Sciatic nerve (tissue), 2 donors: ENCODE data around the gene SAMSN1. TPM values are rescaled to one million over a fixed set of nuclear protein-coding genes. Genes with fewer than 3 reads are reported as not detected.

Experiments
- ATAC-seq: fragments of 200-7000 bp; cut with Tn5 transposase; one replicate; pipeline ENCODE4 v1.9.1; 2020; ENCODE audit warnings: mild to moderate bottlenecking, moderate library complexity
- DNase-seq: peaks from one replicate; pipeline ENCODE4 v3.0.0-alpha.2; 2020; ENCODE audit warnings: low spot score
- intact Hi-C: fragments of 100-400 bp; cut with DNase I; formaldehyde crosslinking; loops from one replicate; pipeline ENCODE4 v1.14.2; 2022
- total RNA-seq: library from RNA; stranded (reverse); fragmentation: NEBNext Ultra II Directional; extraction: Animal tissue kit (Norgen Biotek cat#: 25700); gene quantifications from one replicate; pipeline ENCODE4 v1.2.1, GENCODE V29; 2021
- donor health status: DM: no; HTN: no; CAD: no.
- donor health status: DM: no; HTN: no; CAD: no.

The SAMSN1 gene
- 10.8 TPM for total RNA-seq

DNA sequence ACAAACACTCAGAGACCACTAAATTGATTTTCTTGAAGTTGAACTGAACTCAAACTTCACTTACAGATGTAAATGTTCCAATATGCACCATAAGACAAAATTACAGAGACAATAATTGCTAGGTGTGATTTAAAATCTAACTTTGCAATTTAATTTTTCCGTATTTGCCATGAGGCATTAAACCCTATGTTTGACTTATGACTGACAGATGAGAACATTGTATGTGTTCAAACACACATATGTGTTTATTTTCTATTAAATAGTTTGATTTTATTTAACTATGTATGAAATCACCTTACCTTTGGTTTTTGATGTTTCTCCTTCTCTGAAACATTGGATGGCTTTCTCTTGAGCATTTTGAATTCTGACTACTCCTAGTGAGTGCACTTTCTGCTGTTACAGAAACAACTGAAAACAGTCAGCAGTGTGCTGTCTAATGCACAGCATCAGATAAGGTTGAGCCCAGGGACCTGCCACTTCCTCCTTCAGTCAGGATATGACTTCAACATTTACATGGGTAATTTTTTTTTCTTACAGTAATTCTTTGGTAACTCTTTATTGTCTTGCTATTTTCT, at the start of gene SAMSN1:
SAMSN1 (minus strand) TSS at position 410 of the 575 bp plus-strand sequence; CDS start at position 356, 54 bp downstream.
- ATAC-seq (peak; percentile 87), DNase-seq (no peak)
- intact Hi-C loops: no loop called here

DNA sequence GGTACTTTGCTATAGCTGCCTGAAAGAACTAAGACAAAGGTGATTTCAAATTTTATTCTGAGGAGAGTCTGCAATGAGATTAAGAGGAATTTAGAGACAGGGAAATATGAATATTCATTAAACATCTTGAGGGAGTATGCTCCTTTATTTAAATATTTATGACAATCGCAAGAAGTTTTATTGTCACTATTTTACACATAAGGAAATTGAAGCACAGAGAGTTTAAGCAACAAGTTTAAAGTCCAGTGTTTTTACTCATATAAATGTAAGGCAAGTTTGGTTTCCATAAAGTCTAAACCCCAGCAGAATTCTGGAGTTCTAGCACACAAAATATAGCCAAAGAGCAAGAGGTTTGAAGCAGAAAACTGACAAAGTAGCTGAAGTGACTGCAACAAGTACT, 49.3 kb upstream of the SAMSN1 start:
- intact Hi-C loops: no loop called here

DNA sequence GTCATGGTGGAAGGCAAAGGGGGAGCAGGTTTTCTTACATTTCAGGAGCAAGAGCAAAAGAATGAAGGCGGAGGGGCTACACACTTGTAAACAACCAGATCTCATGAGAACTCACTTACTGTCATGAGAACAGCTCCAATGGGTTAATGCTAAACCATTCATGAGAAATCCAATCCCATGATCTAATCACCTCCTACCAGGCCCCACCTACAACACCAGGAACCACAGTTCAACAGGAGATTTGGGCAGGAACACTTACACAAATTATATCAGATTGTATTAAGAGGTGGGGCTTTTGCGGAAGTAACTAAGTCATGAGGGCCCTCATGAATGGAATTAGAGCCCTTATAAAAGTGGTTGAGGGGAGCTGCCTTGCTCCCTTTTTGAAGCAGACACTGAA, 48.9 kb upstream of the SAMSN1 start:
- intact Hi-C loops: no loop called here
- DNase-seq: no peak
- ATAC-seq: no peak

More for the DNA sequence above, 49.3 kb upstream of the SAMSN1 start:
- ATAC-seq: no peak
- DNase-seq: no peak

DNA sequence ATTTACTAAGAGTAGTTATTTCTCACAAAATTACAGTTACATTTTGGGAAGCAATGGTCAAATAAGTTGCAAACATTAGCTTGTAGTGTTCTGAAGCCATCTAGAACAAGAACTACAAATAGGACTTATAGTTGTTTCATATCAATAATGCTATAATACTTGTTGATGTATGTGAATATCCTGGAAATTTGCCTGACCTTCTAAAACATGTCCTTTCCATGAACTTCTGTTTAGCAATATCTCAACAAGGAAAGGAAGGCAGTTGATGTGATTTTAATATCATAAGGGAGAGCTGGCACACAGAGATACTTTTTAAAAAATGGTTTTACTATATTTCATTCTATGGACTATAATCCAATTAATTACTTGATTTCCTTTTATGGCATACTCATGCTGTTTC, 47.1 kb upstream of the SAMSN1 start:
- intact Hi-C loops: no loop called here
- DNase-seq: no peak
- no peak for ATAC-seq

- DNase-seq: no peak
- intact Hi-C loops: no loop called here
Observed at GRCh38 chr21:14592296-14593000, 46.3 kb upstream of the SAMSN1 start.

GRCh38 chr21:14591882-14592281, 45.8 kb upstream of the SAMSN1 start:
- peak; percentile 89 for ATAC-seq
- intact Hi-C loops: no loop called here
- DNase-seq: peak; percentile 62

More at GRCh38 chr21:14592296-14593000, 46.3 kb upstream of the SAMSN1 start:
- ATAC-seq: no peak

- intact Hi-C loops: no loop called here
- DNase-seq (no peak), ATAC-seq (no peak)
Observed at GRCh38 chr21:14591377-14591776, 45.3 kb upstream of the SAMSN1 start.

- intact Hi-C loops: no loop called here
- no peak for DNase-seq
- no peak for ATAC-seq
Observed at GRCh38 chr21:14589855-14590563, 43.9 kb upstream of the SAMSN1 start.

DNA sequence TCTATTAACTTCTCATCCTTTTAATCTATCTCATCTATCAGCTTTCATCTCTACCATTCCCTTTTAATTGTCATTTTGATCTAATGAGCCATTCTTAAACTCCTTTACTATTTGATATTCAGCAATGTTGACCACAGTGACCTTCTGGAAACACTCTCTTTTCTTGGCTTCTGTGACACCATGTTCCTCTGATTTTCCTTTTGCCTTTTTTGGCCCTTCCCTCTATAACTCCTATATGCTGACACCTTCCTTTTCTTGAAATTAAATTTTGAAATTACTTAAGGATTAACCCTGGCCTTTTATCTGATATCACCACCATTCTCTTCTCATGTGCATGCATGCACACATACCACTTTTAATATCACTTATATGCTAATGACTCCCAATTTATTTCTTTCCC, 41.2 kb upstream of the SAMSN1 start:
- ATAC-seq (no peak), DNase-seq (no peak)
- intact Hi-C loops: no loop called here

DNA sequence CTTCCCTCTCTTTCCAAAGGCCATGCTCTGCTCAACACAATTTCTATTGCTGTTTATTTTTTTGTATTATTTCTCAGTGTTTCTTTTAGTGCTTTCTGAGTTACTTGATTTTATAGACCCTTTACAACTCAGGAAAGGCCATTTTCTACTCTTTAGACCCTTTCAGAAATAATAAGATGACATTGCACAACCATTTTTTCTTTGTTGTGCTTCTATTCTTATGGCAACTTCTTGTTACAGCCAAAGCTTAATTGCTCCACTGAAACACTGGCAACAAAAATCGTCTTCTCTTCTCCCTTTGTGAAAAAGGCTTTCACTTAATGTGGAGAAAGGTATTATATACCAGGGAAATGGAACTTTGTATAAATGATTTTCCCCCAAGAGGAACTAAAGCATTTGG, 39.0 kb upstream of the SAMSN1 start:
- intact Hi-C loops: no loop called here
- no peak for ATAC-seq

GRCh38 chr21:14584357-14585095, 38.4 kb upstream of the SAMSN1 start:
- intact Hi-C loops: no loop called here
- ATAC-seq (no peak), DNase-seq (no peak)

More for the DNA sequence above, 39.0 kb upstream of the SAMSN1 start:
- no peak for DNase-seq

GRCh38 chr21:14583629-14584255, 37.6 kb upstream of the SAMSN1 start:
- no peak for DNase-seq
- no peak for ATAC-seq
- intact Hi-C loops: no loop called here

- ATAC-seq: no peak
- DNase-seq: no peak
- intact Hi-C loops: no loop called here
Observed at GRCh38 chr21:14582934-14583628, 37.0 kb upstream of the SAMSN1 start.

GRCh38 chr21:14581902-14582457, 35.9 kb upstream of the SAMSN1 start:
- DNase-seq: no peak
- no peak for ATAC-seq
- intact Hi-C loops: no loop called here

DNA sequence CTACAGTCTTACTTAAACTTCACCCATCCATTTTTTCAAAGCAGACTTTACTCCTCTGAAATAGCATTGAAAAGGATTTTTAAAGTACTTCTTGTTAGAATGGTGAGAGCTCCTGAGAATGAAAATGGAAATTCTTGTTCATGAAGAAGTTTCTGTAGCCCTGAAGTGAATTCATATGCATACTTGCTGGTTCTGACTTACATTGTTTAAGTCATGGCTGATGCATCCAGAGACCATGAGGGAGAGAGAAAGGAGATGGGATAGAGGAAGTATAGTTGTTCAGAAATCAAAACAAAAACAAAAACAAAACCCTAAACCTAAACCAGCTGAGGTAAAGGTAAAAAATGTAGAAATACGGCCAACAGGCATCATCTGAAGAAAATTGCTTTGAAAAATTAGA, 27.1 kb upstream of the SAMSN1 start:
- DNase-seq (no peak), ATAC-seq (no peak)
- intact Hi-C loops: no loop called here

- no peak for DNase-seq
- intact Hi-C loops: no loop called here
- ATAC-seq: no peak
Observed at GRCh38 chr21:14572204-14572780, 26.2 kb upstream of the SAMSN1 start.

GRCh38 chr21:14569868-14570267, 23.8 kb upstream of the SAMSN1 start:
- ATAC-seq (no peak), DNase-seq (no peak)
- intact Hi-C loops: no loop called here

- ATAC-seq (no peak), DNase-seq (no peak)
- intact Hi-C loops: no loop called here
Observed at GRCh38 chr21:14569026-14569621, 23.0 kb upstream of the SAMSN1 start.
